HCT116 (cell line): Measurements from ENCODE around the gene SPATS2L. TPM values are rescaled to one million over a fixed set of nuclear protein-coding genes. Genes with fewer than 3 reads are reported as not detected.

ENCODE experiments used
- ATAC-seq: fragments of 200-7000 bp; cut with Tn5 transposase; 2 replicates; pipeline ENCODE4 v1.9.1; 2020; ENCODE audit warnings: mild to moderate bottlenecking, moderate library complexity
- BruUV-seq: library from RNA; stranded (reverse); fragments of 400-500 nt; replicated peaks from 2 replicates; lab custom pipeline; 2021; lab: Mats Ljungman, UMichigan
- CTCF ChIA-PET: fragments of 300-600 bp; sonication (Branson Sonifier 250); formaldehyde crosslinking; loops from one replicate; lab custom pipeline; 2021; ENCODE audit warnings: antibody characterized with exemption; lab: Charles Lee
- POLR2A ChIA-PET: fragments of 300-600, 350-600 bp; sonication (Branson Sonifier 250); formaldehyde crosslinking; loops from one replicate; lab custom pipeline; 2021; ENCODE audit warnings: antibody characterized with exemption; lab: Charles Lee
- RAD21 ChIA-PET, 2 experiments: fragments of 300-600 bp; sonication (Branson Sonifier 250); formaldehyde crosslinking; loops; one replicate each; lab custom pipeline; 2023; ENCODE audit warnings: low total read pairs in 2 of 2; ENCODE audit not compliant: uncharacterized antibody in 2 of 2, unreplicated experiment in 2 of 2, low non-redundant PET in 1 of 2; lab: Charles Lee
- DNase-seq: peaks from one replicate; pipeline ENCODE4 v3.0.0-alpha.2; 2010; ENCODE audit warnings: low read depth, low spot score
- H2AFZ ChIP-seq: fragments of 200-600 bp; shearing (Covaris generic), sonication (generic); 2 replicates; pipeline ENCODE4 v1.6.1; 2017; ENCODE audit warnings: low read depth, mixed run types, mixed read lengths, antibody characterized with exemption, low read length; ENCODE audit not compliant: poor library complexity, severe bottlenecking
- H3K27ac ChIP-seq: 2 replicates; pipeline ENCODE4 v1.5.1; 2012; ENCODE audit warnings: low read depth, low read length
- H3K27me3 ChIP-seq: fragments of 200-600 bp; sonication (generic); 2 replicates; pipeline ENCODE4 v1.6.1; 2016; ENCODE audit warnings: mixed run types, low read length, mixed read lengths; ENCODE audit not compliant: insufficient read depth
- H3K36me3 ChIP-seq, 2 experiments: fragments of 200-500 bp in 1 of 2; fragments of 200-600 bp in 1 of 2; sonication (Bioruptor generic) in 1 of 2; sonication (generic) in 1 of 2; 2 replicates each; pipeline versions ENCODE4 v1.5.1 to v1.6.1; 2014 to 2016; ENCODE audit warnings: low read length in 2 of 2, inconsistent platforms in 1 of 2, mixed read lengths in 1 of 2, mixed run types in 1 of 2; ENCODE audit not compliant: insufficient read depth in 2 of 2, control insufficient read depth in 1 of 2
- H3K4me1 ChIP-seq, 2 experiments: fragments of 200-600 bp in 1 of 2; sonication (generic) in 1 of 2; 2 replicates each; pipeline versions ENCODE4 v1.5.1 to v1.6.1; 2012 to 2017; ENCODE audit warnings: low read length in 2 of 2, inconsistent platforms in 1 of 2, mild to moderate bottlenecking in 1 of 2, mixed read lengths in 1 of 2, mixed run types in 1 of 2, moderate library complexity in 1 of 2; ENCODE audit not compliant: insufficient read depth in 2 of 2, control insufficient read depth in 1 of 2
- H3K4me2 ChIP-seq: fragments of 200-600 bp; sonication (generic); 2 replicates; pipeline ENCODE4 v1.6.1; 2017; ENCODE audit warnings: mixed run types, low read length, mixed read lengths
- H3K4me3 ChIP-seq, 2 experiments: fragments of 200-600 bp in 1 of 2; sonication (generic) in 1 of 2; replicated peaks in 1 of 2; 2 replicates each; pipeline ENCODE4 v1.5.1; 2011 to 2016; ENCODE audit warnings: low read length in 2 of 2, control low read depth in 1 of 2, low read depth in 1 of 2, mild to moderate bottlenecking in 1 of 2, mixed read lengths in 1 of 2, mixed run types in 1 of 2
- H3K79me2 ChIP-seq: fragments of 200-600 bp; sonication (generic); 2 replicates; pipeline ENCODE4 v1.6.1; 2017; ENCODE audit warnings: mild to moderate bottlenecking, mixed run types, low read length, moderate library complexity, mixed read lengths; ENCODE audit not compliant: insufficient read depth
- H3K9ac ChIP-seq: fragments of 200-600 bp; sonication (generic); 2 replicates; pipeline ENCODE4 v1.6.1; 2016; ENCODE audit warnings: low read length, mixed read lengths
- H3K9me2 ChIP-seq: fragments of 200-600 bp; sonication (generic), shearing (Covaris generic); 2 replicates; pipeline ENCODE4 v1.6.1; 2017; ENCODE audit warnings: mixed run types, mild to moderate bottlenecking, moderate library complexity; ENCODE audit not compliant: insufficient read depth
- H3K9me3 ChIP-seq, 2 experiments: fragments of 200-500 bp in 1 of 2; fragments of 200-600 bp in 1 of 2; sonication (Bioruptor generic) in 1 of 2; sonication (generic) in 1 of 2; 2 replicates each; pipeline ENCODE4 v1.6.1; 2014 to 2017; ENCODE audit warnings: low read length in 2 of 2, mixed read lengths in 2 of 2, inconsistent platforms in 1 of 2, low read depth in 1 of 2, mild to moderate bottlenecking in 1 of 2, mixed run types in 1 of 2, moderate library complexity in 1 of 2; ENCODE audit not compliant: control insufficient read depth in 1 of 2, insufficient read depth in 1 of 2
- H4K20me1 ChIP-seq: fragments of 200-600 bp; sonication (generic), shearing (Covaris generic); 2 replicates; pipeline ENCODE4 v1.6.1; 2017; ENCODE audit warnings: mixed run types, mild to moderate bottlenecking, moderate library complexity; ENCODE audit not compliant: insufficient read depth
- ATF3 ChIP-seq: IDR thresholded peaks from 2 replicates; pipeline ENCODE4 v1.6.1; 2012
- CBX3 ChIP-seq: IDR thresholded peaks from 2 replicates; pipeline ENCODE4 v1.6.1; 2012; ENCODE audit warnings: low read depth
- CEBPB ChIP-seq: IDR thresholded peaks from 2 replicates; pipeline ENCODE4 v1.6.1; 2012; ENCODE audit warnings: low read depth
- EGR1 ChIP-seq: IDR thresholded peaks from 2 replicates; pipeline ENCODE4 v1.6.1; 2012; ENCODE audit warnings: low read depth
- ELF1 ChIP-seq: IDR thresholded peaks from 2 replicates; pipeline ENCODE4 v1.6.1; 2012; ENCODE audit warnings: low read depth, borderline replicate concordance
- FOSL1 ChIP-seq: IDR thresholded peaks from 2 replicates; pipeline ENCODE4 v1.6.1; 2012; ENCODE audit warnings: low read depth
- JUND ChIP-seq: IDR thresholded peaks from 2 replicates; pipeline ENCODE4 v1.6.1; 2012
- MAX ChIP-seq: IDR thresholded peaks from 2 replicates; pipeline ENCODE4 v1.6.1; 2012
- POLR2AphosphoS5 ChIP-seq: IDR thresholded peaks from 2 replicates; pipeline ENCODE4 v1.6.1; 2011; ENCODE audit warnings: mild to moderate bottlenecking, low read depth, low read length, moderate library complexity
- REST ChIP-seq: IDR thresholded peaks from 2 replicates; pipeline ENCODE4 v1.6.1; 2012; ENCODE audit warnings: low read depth
- SIN3A ChIP-seq: IDR thresholded peaks from 2 replicates; pipeline ENCODE4 v1.6.1; 2012; ENCODE audit warnings: low read depth
- SRF ChIP-seq: IDR thresholded peaks from 2 replicates; pipeline ENCODE4 v1.6.1; 2012; ENCODE audit warnings: low read depth
- TCF7L2 ChIP-seq: IDR thresholded peaks from 2 replicates; pipeline ENCODE4 v1.7.0; 2011; ENCODE audit warnings: borderline replicate concordance, inconsistent platforms; ENCODE audit not compliant: insufficient read depth, insufficient read length; ENCODE audit errors: extremely low read depth
- YY1 ChIP-seq: IDR thresholded peaks from 2 replicates; pipeline ENCODE4 v1.6.1; 2011; ENCODE audit warnings: low read length, low read depth, moderate library complexity, mild to moderate bottlenecking; ENCODE audit not compliant: insufficient replicate concordance; ENCODE audit errors: extremely low read depth
- ZNF274 ChIP-seq: fragments of 200-500 bp; sonication (Bioruptor generic); IDR thresholded peaks from 2 replicates; pipeline ENCODE4 v1.6.1; 2014; ENCODE audit warnings: mild to moderate bottlenecking, low read depth, low read length, inconsistent platforms
- intact Hi-C: fragments of 100-400 bp; cut with micrococcal nuclease; formaldehyde crosslinking; loops from 2 replicates; pipeline ENCODE4 v1.10.0; 2022
- total RNA-seq: library from RNA; stranded (reverse); gene quantifications from one replicate; pipeline ENCODE4 v1.2.1, GENCODE V29; 2021; ENCODE audit not compliant: unreplicated experiment

The SPATS2L gene
- total RNA-seq, 1 experiment from 2014 or later = 87.1 TPM

GRCh38 chr2:200472853-200473464 lies 166.5 kb downstream of the SPATS2L start:
- CTCF ChIA-PET = interaction anchor here (1.3 kb wide), 1 partner anchor 493 kb away, joined by 8 read pairs; no protein-coding TSS in a partner anchor

GRCh38 chr2:200475795-200476194 lies 169.3 kb downstream of the SPATS2L start:
- ChIA-PET CTCF (interaction anchor here (1.5 kb wide), 1 partner anchor 9 kb away, joined by 3 read pairs; no protein-coding TSS in a partner anchor), RAD21 (no interaction called here), POLR2A (no interaction called here)
- no peak overlapping the region for H3K9ac ChIP-seq
- no peak overlapping the region for H3K4me3 ChIP-seq
- H3K9me3 ChIP-seq = no peaks in the 10 kb centered on the region
- H2AFZ ChIP-seq = no peak overlapping the region
- DNase-seq (no peak), ATAC-seq (no peak)
- no peaks in the 10 kb centered on the region for H3K27me3 ChIP-seq
- intact Hi-C loops = no loop called here
- no TSS peak for BruUV-seq
- TF ChIP-seq EGR1 = no peak
- TF ChIP-seq FOSL1 = no peak
- TF ChIP-seq CEBPB = no peak
- TF ChIP-seq MAX = no peak
- TF ChIP-seq ATF3 = no peak
- no peak for TF ChIP-seq REST
- TF ChIP-seq SRF = no peak
- TF ChIP-seq ELF1 = no peak
- no peak for TF ChIP-seq JUND
- no peak for TF ChIP-seq SIN3A
- TF ChIP-seq ZNF274 = no peak
- H3K27ac ChIP-seq = no peak overlapping the region
- peaks cover 17 to 24% of the 10 kb centered on the region in 2 experiments; a peak in 3 of 4 replicates for H3K36me3 ChIP-seq
- H3K79me2 ChIP-seq = no peaks in the 10 kb centered on the region
- peaks cover 0 to 11% of the 10 kb centered on the region in 2 experiments; a peak in 2 of 4 replicates for H3K4me1 ChIP-seq
- no peaks in the 10 kb centered on the region for H4K20me1 ChIP-seq
- no peak overlapping the region for H3K4me2 ChIP-seq
- no peaks in the 10 kb centered on the region for H3K9me2 ChIP-seq

More at GRCh38 chr2:200472853-200473464, 166.5 kb downstream of the SPATS2L start:
- H3K4me1 ChIP-seq = no peaks in the 10 kb centered on the region
- H3K9ac ChIP-seq = no peak overlapping the region
- intact Hi-C loops = loop anchor here (5.0 kb wide), 1 partner anchor 166 kb away; the partner anchor contains the start of gene SPATS2L
- no peaks in the 10 kb centered on the region for H3K9me3 ChIP-seq
- no TSS peak for BruUV-seq
- no peaks in the 10 kb centered on the region for H3K9me2 ChIP-seq
- ChIA-PET RAD21 (no interaction called here), POLR2A (no interaction called here)
- TF ChIP-seq POLR2AphosphoS5 (no peak), CBX3 (no peak), FOSL1 (no peak), TCF7L2 (no peak), YY1 (no peak)
- H3K27ac ChIP-seq = no peak overlapping the region
- no peaks in the 10 kb centered on the region for H4K20me1 ChIP-seq
- peaks cover 22 to 24% of the 10 kb centered on the region in 2 experiments; a peak in 3 of 4 replicates for H3K36me3 ChIP-seq
- DNase-seq (no peak), ATAC-seq (no peak)
- no peak overlapping the region for H3K4me3 ChIP-seq
- H3K79me2 ChIP-seq = no peaks in the 10 kb centered on the region
- H2AFZ ChIP-seq = no peak overlapping the region
- no peak overlapping the region for H3K4me2 ChIP-seq
- no peaks in the 10 kb centered on the region for H3K27me3 ChIP-seq
